ENCODE measurements around the gene CRYGN. TPM values are rescaled to one million over a fixed set of nuclear protein-coding genes. Genes with fewer than 3 reads are reported as not detected.

CRYGN gene
- total and polyA plus RNA-seq, 2 of the 13 experiments (the other 11 are each of a cell fraction or from before 2014, with no cell fraction given), result 0.11 TPM; not detected in 1

GRCh38 chr7:151395036-151395367 lies 44.9 kb downstream of the CRYGN start:
- WGBS (ENCODE audit: low lambda C conversion rate), result 31% methylated on average over 10 of the region's 13 CpGs
- TF ChIP-seq TP53 (CRISPR knock-in tag; conservative IDR thresholded peaks at IDR 0.05), result no peak
- no peak for DNase-seq (ENCODE audit: low spot score)
- in situ Hi-C loops (cut with HindIII; ENCODE audit: extremely low pct_ligation_motif_present, low pct_unique_long_range_greater_than_20kb), result no loop called here
- Histone ChIP-seq H2AFZ (ENCODE audit: low read length) (no peak overlapping the region), H3K79me2 (ENCODE audit: insufficient read depth, low read length) (no peaks in the 10 kb centered on the region), H3K9me3 (ENCODE audit: low read length) (no peaks in the 10 kb centered on the region), H3K4me2 (ENCODE audit: low read depth, low read length) (no peak overlapping the region), H3K9ac (ENCODE audit: insufficient read depth, low read depth, low read length) (no peak overlapping the region), H3K27me3 (ENCODE audit: control insufficient read depth in 1 of 2, insufficient read depth in 2 of 2, low read length in 2 of 2) (peaks cover 12 to 80% of the 10 kb centered on the region in 2 experiments; a peak in 4 of 5 replicates), H3K27ac (ENCODE audit: extremely low read length, insufficient read depth, low read length) (no peak overlapping the region), H4K20me1 (ENCODE audit: insufficient read depth, low read length) (no peaks in the 10 kb centered on the region), H3K4me3 (replicated peaks in 1 of 3; ENCODE audit: insufficient read depth in 1 of 3, low read depth in 2 of 3, low read length in 3 of 3) (no peak overlapping the region), H3K36me3 (replicated peaks in 1 of 2; ENCODE audit: control insufficient read depth in 1 of 2, insufficient read depth in 2 of 2, low read length in 2 of 2) (no peaks in the 10 kb centered on the region), H3K4me1 (ENCODE audit: insufficient read depth, low read length) (peaks cover 12% of the 10 kb centered on the region)
- intact Hi-C loops (cut with micrococcal nuclease; ENCODE audit: unreplicated experiment), result no loop called here
- BruUV-seq (replicated peaks), result no TSS peak
- no peak for FAIRE-seq
- POLR2A ChIA-PET, result no interaction called here
- ATAC-seq, result no peak; the same call in 2 of the 3 replicates
- CTCF ChIA-PET (ENCODE audit: low intra/inter-chr PET ratio, low total read pairs), result no interaction called here

GRCh38 chr7:151394076-151395035 lies 45.6 kb downstream of the CRYGN start:
- no peak overlapping the region for H2AFZ ChIP-seq (ENCODE audit: low read length)
- H4K20me1 ChIP-seq (ENCODE audit: insufficient read depth, low read length), result no peaks in the 10 kb centered on the region
- H3K9me3 ChIP-seq (ENCODE audit: low read length), result no peaks in the 10 kb centered on the region
- DNase-seq (ENCODE audit: low spot score) (no peak), ATAC-seq (no peak), FAIRE-seq (no peak)
- H3K27me3 ChIP-seq (ENCODE audit: control insufficient read depth in 1 of 2, insufficient read depth in 2 of 2, low read length in 2 of 2), result peaks cover 16 to 82% of the 10 kb centered on the region in 2 experiments; a peak in 4 of 5 replicates
- H3K79me2 ChIP-seq (ENCODE audit: insufficient read depth, low read length), result no peaks in the 10 kb centered on the region
- ChIA-PET CTCF (ENCODE audit: low intra/inter-chr PET ratio, low total read pairs) (no interaction called here), POLR2A (no interaction called here)
- intact Hi-C loops (cut with micrococcal nuclease; ENCODE audit: unreplicated experiment) (no loop called here), in situ Hi-C loops (cut with HindIII; ENCODE audit: extremely low pct_ligation_motif_present, low pct_unique_long_range_greater_than_20kb) (no loop called here)
- 35% methylated on average over 23 of the region's 35 CpGs for WGBS (ENCODE audit: low lambda C conversion rate)
- no peak overlapping the region for H3K4me2 ChIP-seq (ENCODE audit: low read depth, low read length)
- BruUV-seq (replicated peaks), result no TSS peak
- no peak overlapping the region for H3K27ac ChIP-seq (ENCODE audit: extremely low read length, insufficient read depth, low read length)
- H3K4me1 ChIP-seq (ENCODE audit: insufficient read depth, low read length), result peaks cover 5% of the 10 kb centered on the region; the same call in 1 of the 2 replicates
- H3K36me3 ChIP-seq (replicated peaks in 1 of 2; ENCODE audit: control insufficient read depth in 1 of 2, insufficient read depth in 2 of 2, low read length in 2 of 2), result no peaks in the 10 kb centered on the region
- H3K4me3 ChIP-seq (replicated peaks in 1 of 3; ENCODE audit: insufficient read depth in 1 of 3, low read depth in 2 of 3, low read length in 3 of 3), result no peak overlapping the region
- H3K9ac ChIP-seq (ENCODE audit: insufficient read depth, low read depth, low read length), result no peak overlapping the region
- no peak for TF ChIP-seq ZNF773 (CRISPR knock-in tag; IDR thresholded peaks at IDR 0.05; ENCODE audit: borderline replicate concordance)
- TF ChIP-seq HNF4G (IDR thresholded peaks at IDR 0.05; ENCODE audit: borderline replicate concordance, low read depth, low read length), result no peak
- TF ChIP-seq HNF4G (CRISPR knock-in tag; IDR thresholded peaks at IDR 0.05; ENCODE audit: borderline replicate concordance, low read depth), result no peak
- TF ChIP-seq TEAD2 (CRISPR knock-in tag; IDR thresholded peaks at IDR 0.05), result no peak
- no peak for TF ChIP-seq HDAC6 (IDR thresholded peaks at IDR 0.05; ENCODE audit: low read depth, low read length)
- TF ChIP-seq ZNF781 (CRISPR knock-in tag; IDR thresholded peaks at IDR 0.05; ENCODE audit: borderline replicate concordance, not compliant biosample characterization), result no peak
- TF ChIP-seq ZNF101 (CRISPR knock-in tag; IDR thresholded peaks at IDR 0.05; ENCODE audit: borderline replicate concordance, low read depth), result no peak
- TF ChIP-seq NR2F2 (IDR thresholded peaks at IDR 0.05; ENCODE audit: borderline replicate concordance, low read depth), result no peak
- no peak for TF ChIP-seq ZNF572 (CRISPR knock-in tag; IDR thresholded peaks at IDR 0.05)
- no peak for TF ChIP-seq TBX2 (CRISPR knock-in tag; IDR thresholded peaks at IDR 0.05; ENCODE audit: borderline replicate concordance)
- no peak for TF ChIP-seq REPIN1 (CRISPR knock-in tag; IDR thresholded peaks at IDR 0.05; ENCODE audit: borderline replicate concordance, low read depth)
- no peak for TF ChIP-seq LBX2 (CRISPR knock-in tag; IDR thresholded peaks at IDR 0.05; ENCODE audit: borderline replicate concordance)
- TF ChIP-seq NFATC3 (CRISPR knock-in tag; IDR thresholded peaks at IDR 0.05), result no peak
- no peak for TF ChIP-seq ZNF570 (CRISPR knock-in tag; IDR thresholded peaks at IDR 0.05; ENCODE audit: borderline replicate concordance)
- no peak for TF ChIP-seq ZNF496 (CRISPR knock-in tag; IDR thresholded peaks at IDR 0.05; ENCODE audit: insufficient replicate concordance)
- no peak for TF ChIP-seq PHB2 (IDR thresholded peaks at IDR 0.05; ENCODE audit: partially characterized antibody)
- TF ChIP-seq ZNF343 (CRISPR knock-in tag; IDR thresholded peaks at IDR 0.05), result no peak
